Esophagus squamous epithelium (tissue), 4 donors: ENCODE results near the gene ALDH2.

Source experiments
- CTCF ChIP-seq, 6 experiments: fragments of 450-650 bp in 4 of 6; fragments of 200-600 bp in 2 of 6; sonication (generic) in 2 of 6; IDR thresholded peaks; one replicate each; pipeline ENCODE4 v1.5.1; 2016 to 2019; ENCODE audit warnings: antibody characterized with exemption in 6 of 6, mild to moderate bottlenecking in 4 of 6, moderate library complexity in 4 of 6
- POLR2A ChIP-seq, 4 donors: fragments of 450-650 bp; IDR thresholded peaks; one replicate each; pipeline ENCODE4 v1.6.1; 2017; ENCODE audit warnings: antibody characterized with exemption in 4 of 4, mild to moderate bottlenecking in 4 of 4, moderate library complexity in 3 of 4

- TF ChIP-seq CTCF (IDR thresholded peaks at IDR 0.05) (no peak), POLR2A (IDR thresholded peaks at IDR 0.05) (no peak)
These were observed 33.0 kb downstream of the ALDH2 start for GRCh38 chr12:111799758-111800157.
